Measurements from ENCODE around the gene RTN4IP1. TPM values are rescaled to one million over a fixed set of nuclear protein-coding genes. Genes with fewer than 3 reads are reported as not detected.

RTN4IP1 gene
- total and polyA plus RNA-seq, 2 of the 13 experiments (the other 11 are each of a cell fraction or from before 2014, with no cell fraction given): 5.5 to 17.2 TPM

DNA sequence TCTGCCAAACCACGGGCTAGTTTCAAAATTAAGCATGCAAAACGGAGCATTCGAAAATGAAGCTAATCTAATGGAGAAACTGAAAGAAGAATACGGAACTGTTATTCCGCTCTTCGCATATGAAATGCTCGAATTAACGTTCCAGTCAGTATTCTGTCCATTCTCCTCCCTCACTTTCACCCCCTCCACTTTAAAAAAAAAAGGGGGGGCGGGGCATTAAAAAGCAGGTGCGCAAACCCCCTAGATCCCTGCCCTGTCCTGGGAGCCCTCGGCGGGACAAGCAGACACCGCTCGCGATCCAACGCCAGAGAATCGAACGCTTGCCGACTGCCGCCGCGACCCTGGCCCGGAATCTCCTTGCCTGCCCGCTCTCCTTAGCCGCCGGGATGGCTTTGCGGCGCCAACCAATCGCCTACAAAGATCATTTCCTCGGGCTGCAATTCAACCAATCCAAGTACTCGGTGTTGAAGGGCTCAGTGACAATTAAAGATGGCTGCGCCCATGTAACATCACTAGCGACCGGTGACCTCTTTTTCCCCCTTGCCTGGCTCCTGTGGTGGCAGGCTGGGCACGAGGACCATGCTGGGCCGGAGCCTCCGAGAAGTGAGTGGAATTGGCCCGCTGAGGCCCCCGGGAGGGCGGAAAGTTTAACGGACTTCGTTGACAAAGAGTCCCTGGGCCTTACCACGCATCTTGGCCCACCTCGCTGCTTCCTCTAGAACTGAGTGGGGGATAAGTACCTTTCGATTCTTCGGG lies at the start of gene RTN4IP1, which contains the start of gene QRSL1 (continued):
- TF ChIP-seq, protein P1, sequence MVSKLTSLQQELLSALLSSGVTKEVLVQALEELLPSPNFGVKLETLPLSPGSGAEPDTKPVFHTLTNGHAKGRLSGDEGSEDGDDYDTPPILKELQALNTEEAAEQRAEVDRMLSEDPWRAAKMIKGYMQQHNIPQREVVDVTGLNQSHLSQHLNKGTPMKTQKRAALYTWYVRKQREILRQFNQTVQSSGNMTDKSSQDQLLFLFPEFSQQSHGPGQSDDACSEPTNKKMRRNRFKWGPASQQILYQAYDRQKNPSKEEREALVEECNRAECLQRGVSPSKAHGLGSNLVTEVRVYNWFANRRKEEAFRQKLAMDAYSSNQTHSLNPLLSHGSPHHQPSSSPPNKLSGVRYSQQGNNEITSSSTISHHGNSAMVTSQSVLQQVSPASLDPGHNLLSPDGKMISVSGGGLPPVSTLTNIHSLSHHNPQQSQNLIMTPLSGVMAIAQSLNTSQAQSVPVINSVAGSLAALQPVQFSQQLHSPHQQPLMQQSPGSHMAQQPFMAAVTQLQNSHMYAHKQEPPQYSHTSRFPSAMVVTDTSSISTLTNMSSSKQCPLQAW (CRISPR knock-in tag; IDR thresholded peaks at IDR 0.05): peak; percentile 53; the same call in 1 of the 2 replicates
- TF ChIP-seq ZNF713 (CRISPR knock-in tag; IDR thresholded peaks at IDR 0.05) (no peak), ZNF558 (CRISPR knock-in tag; IDR thresholded peaks at IDR 0.05; ENCODE audit: borderline replicate concordance) (peak; percentile 58; the same call in 1 of the 2 replicates), MED1 (CRISPR knock-in tag; IDR thresholded peaks at IDR 0.05) (peak; percentile 32; the same call in 1 of the 2 replicates), DNMT1 (CRISPR knock-in tag; IDR thresholded peaks at IDR 0.05) (no peak), ZNF264 (CRISPR knock-in tag; IDR thresholded peaks at IDR 0.05) (peak; percentile 34; the same call in 1 of the 2 replicates), MTA1 (CRISPR knock-in tag; IDR thresholded peaks at IDR 0.05; ENCODE audit: borderline replicate concordance) (peak; percentile 32; the same call in 1 of the 2 replicates), SIN3B (IDR thresholded peaks at IDR 0.05; ENCODE audit: low read length) (peak; percentile 86), PCBP1 (IDR thresholded peaks at IDR 0.05; ENCODE audit: borderline replicate concordance, low read depth, low read length) (no peak), DPF2 (CRISPR knock-in tag; IDR thresholded peaks at IDR 0.05; ENCODE audit: borderline replicate concordance, low read depth) (no peak), HDAC2 (CRISPR knock-in tag; IDR thresholded peaks at IDR 0.05) (0 out of 2 replicates have a peak, but pooled peaks have one; percentile 16), RXRB (CRISPR knock-in tag; IDR thresholded peaks at IDR 0.05; ENCODE audit: borderline replicate concordance) (no peak), SKI (IDR thresholded peaks at IDR 0.05; ENCODE audit: partially characterized antibody) (no peak), ZNF768 (CRISPR knock-in tag; IDR thresholded peaks at IDR 0.05) (peak; percentile 41; the same call in 1 of the 2 replicates), ZFP37 (CRISPR knock-in tag; IDR thresholded peaks at IDR 0.05; ENCODE audit: borderline replicate concordance) (peak; percentile 69; the same call in 1 of the 2 replicates), ZNF430 (CRISPR knock-in tag; IDR thresholded peaks at IDR 0.05) (0 out of 2 replicates have a peak, but pooled peaks have one; percentile 50), NR2C2 (CRISPR knock-in tag; IDR thresholded peaks at IDR 0.05; ENCODE audit: borderline replicate concordance) (peak; percentile 49; the same call in 1 of the 2 replicates), SP2 (CRISPR knock-in tag; IDR thresholded peaks at IDR 0.05) (0 out of 2 replicates have a peak, but pooled peaks have one; percentile 16), ZNF570 (CRISPR knock-in tag; IDR thresholded peaks at IDR 0.05; ENCODE audit: borderline replicate concordance) (peak; percentile 33; the same call in 1 of the 2 replicates), CHD4 (IDR thresholded peaks at IDR 0.05; ENCODE audit: borderline replicate concordance, low read length) (no peak)
- TF ChIP-seq, protein P2, sequence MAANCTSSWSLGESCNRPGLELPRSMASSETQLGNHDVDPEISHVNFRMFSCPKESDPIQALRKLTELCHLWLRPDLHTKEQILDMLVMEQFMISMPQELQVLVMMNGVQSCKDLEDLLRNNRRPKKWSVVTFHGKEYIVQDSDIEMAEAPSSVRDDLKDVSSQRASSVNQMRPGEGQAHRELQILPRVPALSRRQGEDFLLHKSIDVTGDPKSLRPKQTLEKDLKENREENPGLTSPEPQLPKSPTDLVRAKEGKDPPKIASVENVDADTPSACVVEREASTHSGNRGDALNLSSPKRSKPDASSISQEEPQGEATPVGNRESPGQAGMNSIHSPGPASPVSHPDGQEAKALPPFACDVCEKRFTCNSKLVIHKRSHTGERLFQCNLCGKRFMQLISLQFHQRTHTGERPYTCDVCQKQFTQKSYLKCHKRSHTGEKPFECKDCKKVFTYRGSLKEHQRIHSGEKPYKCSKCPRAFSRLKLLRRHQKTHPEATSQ (CRISPR knock-in tag; IDR thresholded peaks at IDR 0.05; ENCODE audit: borderline replicate concordance): no peak
- TF ChIP-seq, protein P3, sequence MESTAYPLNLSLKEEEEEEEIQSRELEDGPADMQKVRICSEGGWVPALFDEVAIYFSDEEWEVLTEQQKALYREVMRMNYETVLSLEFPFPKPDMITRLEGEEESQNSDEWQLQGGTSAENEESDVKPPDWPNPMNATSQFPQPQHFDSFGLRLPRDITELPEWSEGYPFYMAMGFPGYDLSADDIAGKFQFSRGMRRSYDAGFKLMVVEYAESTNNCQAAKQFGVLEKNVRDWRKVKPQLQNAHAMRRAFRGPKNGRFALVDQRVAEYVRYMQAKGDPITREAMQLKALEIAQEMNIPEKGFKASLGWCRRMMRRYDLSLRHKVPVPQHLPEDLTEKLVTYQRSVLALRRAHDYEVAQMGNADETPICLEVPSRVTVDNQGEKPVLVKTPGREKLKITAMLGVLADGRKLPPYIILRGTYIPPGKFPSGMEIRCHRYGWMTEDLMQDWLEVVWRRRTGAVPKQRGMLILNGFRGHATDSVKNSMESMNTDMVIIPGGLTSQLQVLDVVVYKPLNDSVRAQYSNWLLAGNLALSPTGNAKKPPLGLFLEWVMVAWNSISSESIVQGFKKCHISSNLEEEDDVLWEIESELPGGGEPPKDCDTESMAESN (CRISPR knock-in tag; conservative IDR thresholded peaks at IDR 0.05): 0 out of 2 replicates have a peak, but pooled peaks have one; percentile 22
- TF ChIP-seq, protein P4, sequence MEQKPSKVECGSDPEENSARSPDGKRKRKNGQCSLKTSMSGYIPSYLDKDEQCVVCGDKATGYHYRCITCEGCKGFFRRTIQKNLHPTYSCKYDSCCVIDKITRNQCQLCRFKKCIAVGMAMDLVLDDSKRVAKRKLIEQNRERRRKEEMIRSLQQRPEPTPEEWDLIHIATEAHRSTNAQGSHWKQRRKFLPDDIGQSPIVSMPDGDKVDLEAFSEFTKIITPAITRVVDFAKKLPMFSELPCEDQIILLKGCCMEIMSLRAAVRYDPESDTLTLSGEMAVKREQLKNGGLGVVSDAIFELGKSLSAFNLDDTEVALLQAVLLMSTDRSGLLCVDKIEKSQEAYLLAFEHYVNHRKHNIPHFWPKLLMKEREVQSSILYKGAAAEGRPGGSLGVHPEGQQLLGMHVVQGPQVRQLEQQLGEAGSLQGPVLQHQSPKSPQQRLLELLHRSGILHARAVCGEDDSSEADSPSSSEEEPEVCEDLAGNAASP (CRISPR knock-in tag; IDR thresholded peaks at IDR 0.05; ENCODE audit: borderline replicate concordance): peak; percentile 9; the same call in 1 of the 2 replicates

Data from HepG2 (cell line).